Measurements from ENCODE around the gene PRDM7.

The PRDM7 gene

GRCh38 chr16:90084215-90084950 is 7.3 kb upstream of the PRDM7 start:
- no peak for TF ChIP-seq SPI1 (IDR thresholded peaks at IDR 0.05; ENCODE audit: low read depth, low read length)
- no peak for TF ChIP-seq PAX5 (IDR thresholded peaks at IDR 0.05; ENCODE audit: insufficient read depth, low read length, severe bottlenecking)
- no peak for TF ChIP-seq POLR2A (IDR thresholded peaks at IDR 0.05; ENCODE audit: low read depth, low read length)
- TF ChIP-seq POU2F2 (IDR thresholded peaks at IDR 0.05; ENCODE audit: low read depth, low read length): no peak
- no peak for TF ChIP-seq TAF1 (IDR thresholded peaks at IDR 0.05; ENCODE audit: low read depth, low read length)
- TF ChIP-seq POLR2AphosphoS5 (IDR thresholded peaks at IDR 0.05; ENCODE audit: low read depth, low read length): no peak
- DNase-seq (ENCODE audit: insufficient read length, low spot score): no peak
- no peak for FAIRE-seq

DNA sequence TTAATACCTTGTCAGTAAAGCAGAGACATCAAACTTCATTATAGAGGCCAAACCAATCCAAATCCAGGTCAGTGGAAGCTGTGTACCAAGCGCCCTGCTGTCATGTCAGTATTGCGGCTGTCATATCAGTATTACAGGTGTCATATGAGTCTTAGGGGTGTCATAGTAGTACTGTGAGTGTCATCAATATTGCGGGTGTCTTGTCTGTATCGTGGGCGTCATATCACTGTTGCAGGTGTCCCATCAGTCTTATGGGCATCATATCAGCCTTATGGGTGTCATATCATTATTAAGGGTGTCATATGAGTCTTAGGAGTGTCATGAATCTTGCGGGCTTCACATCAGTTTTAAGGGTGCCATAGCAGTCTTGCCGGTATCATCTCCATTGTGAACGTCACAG is 6.0 kb upstream of the PRDM7 start:
- no peak for DNase-seq (ENCODE audit: insufficient read length, low spot score)
- FAIRE-seq: no peak
- TF ChIP-seq SPI1 (IDR thresholded peaks at IDR 0.05; ENCODE audit: low read depth, low read length): no peak
- TF ChIP-seq POU2F2 (IDR thresholded peaks at IDR 0.05; ENCODE audit: low read depth, low read length): no peak
- no peak for TF ChIP-seq TAF1 (IDR thresholded peaks at IDR 0.05; ENCODE audit: low read depth, low read length)
- TF ChIP-seq PAX5 (IDR thresholded peaks at IDR 0.05; ENCODE audit: insufficient read depth, low read length, severe bottlenecking): no peak
- no peak for TF ChIP-seq POLR2AphosphoS5 (IDR thresholded peaks at IDR 0.05; ENCODE audit: low read depth, low read length)
- TF ChIP-seq POLR2A (IDR thresholded peaks at IDR 0.05; ENCODE audit: low read depth, low read length): no peak

- no peak for TF ChIP-seq POLR2A (IDR thresholded peaks at IDR 0.05; ENCODE audit: low read depth, low read length)
- no peak for TF ChIP-seq POU2F2 (IDR thresholded peaks at IDR 0.05; ENCODE audit: low read depth, low read length)
- no peak for TF ChIP-seq SPI1 (IDR thresholded peaks at IDR 0.05; ENCODE audit: low read depth, low read length)
- TF ChIP-seq TAF1 (IDR thresholded peaks at IDR 0.05; ENCODE audit: low read depth, low read length): no peak
- TF ChIP-seq PAX5 (IDR thresholded peaks at IDR 0.05; ENCODE audit: insufficient read depth, low read length, severe bottlenecking): no peak
- no peak for TF ChIP-seq POLR2AphosphoS5 (IDR thresholded peaks at IDR 0.05; ENCODE audit: low read depth, low read length)
- FAIRE-seq (no peak), DNase-seq (ENCODE audit: insufficient read length, low spot score) (no peak)
Measured at GRCh38 chr16:90081606-90081970, 4.5 kb upstream of the PRDM7 start.

GRCh38 chr16:90078579-90078895 is 1.4 kb upstream of the PRDM7 start:
- no peak for FAIRE-seq

DNA sequence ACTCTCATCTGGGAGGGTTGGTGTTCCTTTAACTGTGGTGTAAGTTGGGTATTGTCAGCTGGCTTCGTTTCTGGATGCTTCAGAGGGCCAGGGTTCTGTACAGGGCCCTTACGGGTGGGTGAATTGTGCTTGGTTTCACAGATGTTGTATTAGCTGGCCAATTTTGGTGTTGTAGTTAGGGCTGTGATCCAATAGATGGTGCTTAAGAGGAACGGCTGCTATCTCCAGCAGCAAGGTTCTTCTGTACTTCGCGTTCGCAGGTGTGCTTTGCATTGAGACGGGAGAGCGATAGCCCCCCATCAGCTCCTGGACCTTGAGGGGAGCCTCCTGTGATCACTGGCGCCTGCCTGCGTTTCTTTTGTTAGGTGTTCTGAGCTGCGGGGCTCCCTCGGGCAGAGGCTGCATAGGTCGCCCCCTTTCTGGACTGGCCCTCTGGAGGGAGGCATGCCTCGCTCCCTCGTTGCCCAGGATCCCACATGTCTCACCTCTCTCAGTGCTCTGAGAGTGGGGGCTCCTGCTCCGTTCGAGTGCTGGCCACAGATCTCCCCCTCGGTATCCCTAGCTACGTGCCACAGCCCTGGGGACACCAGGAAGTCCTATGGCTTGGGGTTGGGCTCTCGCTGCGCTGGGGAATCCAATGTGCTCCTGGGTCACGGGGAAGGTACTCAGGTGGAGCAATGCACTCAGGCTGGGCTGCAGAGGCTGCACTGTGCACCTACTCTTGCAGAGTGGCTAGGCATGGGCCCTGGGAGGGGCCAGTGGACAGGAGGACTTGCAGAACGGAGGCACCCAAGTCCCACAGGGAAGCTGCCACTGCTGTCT is 837 bp upstream of the PRDM7 start:
- FAIRE-seq: peak; percentile 66
- TF ChIP-seq TAF1 (IDR thresholded peaks at IDR 0.05; ENCODE audit: low read depth, low read length) (no peak), POLR2AphosphoS5 (IDR thresholded peaks at IDR 0.05; ENCODE audit: low read depth, low read length) (no peak), PAX5 (IDR thresholded peaks at IDR 0.05; ENCODE audit: insufficient read depth, low read length, severe bottlenecking) (no peak), SPI1 (IDR thresholded peaks at IDR 0.05; ENCODE audit: low read depth, low read length) (no peak), POU2F2 (IDR thresholded peaks at IDR 0.05; ENCODE audit: low read depth, low read length) (no peak), POLR2A (IDR thresholded peaks at IDR 0.05; ENCODE audit: low read depth, low read length) (no peak)

More at GRCh38 chr16:90078579-90078895, 1.4 kb upstream of the PRDM7 start:
- DNase-seq (ENCODE audit: insufficient read length, low spot score): no peak
- TF ChIP-seq PAX5 (IDR thresholded peaks at IDR 0.05; ENCODE audit: insufficient read depth, low read length, severe bottlenecking): no peak
- no peak for TF ChIP-seq TAF1 (IDR thresholded peaks at IDR 0.05; ENCODE audit: low read depth, low read length)
- no peak for TF ChIP-seq POLR2A (IDR thresholded peaks at IDR 0.05; ENCODE audit: low read depth, low read length)
- TF ChIP-seq SPI1 (IDR thresholded peaks at IDR 0.05; ENCODE audit: low read depth, low read length): no peak
- no peak for TF ChIP-seq POLR2AphosphoS5 (IDR thresholded peaks at IDR 0.05; ENCODE audit: low read depth, low read length)
- TF ChIP-seq POU2F2 (IDR thresholded peaks at IDR 0.05; ENCODE audit: low read depth, low read length): no peak

GRCh38 chr16:90072442-90073105 is 4.6 kb downstream of the PRDM7 start:
- TF ChIP-seq PAX5 (IDR thresholded peaks at IDR 0.05; ENCODE audit: insufficient read depth, low read length, severe bottlenecking): no peak
- no peak for TF ChIP-seq SPI1 (IDR thresholded peaks at IDR 0.05; ENCODE audit: low read depth, low read length)
- TF ChIP-seq POLR2A (IDR thresholded peaks at IDR 0.05; ENCODE audit: low read depth, low read length): no peak
- no peak for TF ChIP-seq POU2F2 (IDR thresholded peaks at IDR 0.05; ENCODE audit: low read depth, low read length)
- TF ChIP-seq TAF1 (IDR thresholded peaks at IDR 0.05; ENCODE audit: low read depth, low read length): no peak
- TF ChIP-seq POLR2AphosphoS5 (IDR thresholded peaks at IDR 0.05; ENCODE audit: low read depth, low read length): no peak

More for the DNA sequence above, 837 bp upstream of the PRDM7 start:
- peak; percentile 29 for DNase-seq (ENCODE audit: insufficient read length, low spot score)

DNA sequence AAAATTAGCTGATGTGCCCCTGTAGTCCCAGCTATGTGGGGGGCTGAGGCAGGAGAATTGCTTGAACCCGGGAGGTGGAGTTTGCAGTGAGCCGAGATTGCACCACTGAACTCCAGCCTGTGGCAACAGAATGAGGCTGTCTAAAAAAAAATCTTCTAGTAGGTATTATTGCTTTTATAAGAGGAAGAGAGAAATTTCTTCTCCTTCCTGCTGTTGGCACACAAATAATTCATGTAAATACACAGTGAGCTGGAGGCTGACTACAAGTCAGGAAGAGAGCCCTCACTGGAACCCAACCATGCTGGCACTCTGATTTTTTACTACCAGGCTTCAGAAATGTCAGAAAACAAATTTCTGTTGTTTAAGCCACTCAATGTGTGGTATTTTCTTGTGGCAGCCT is 6.7 kb downstream of the PRDM7 start:
- no peak for FAIRE-seq
- no peak for TF ChIP-seq PAX5 (IDR thresholded peaks at IDR 0.05; ENCODE audit: insufficient read depth, low read length, severe bottlenecking)
- TF ChIP-seq POU2F2 (IDR thresholded peaks at IDR 0.05; ENCODE audit: low read depth, low read length): no peak
- TF ChIP-seq TAF1 (IDR thresholded peaks at IDR 0.05; ENCODE audit: low read depth, low read length): no peak
- TF ChIP-seq POLR2A (IDR thresholded peaks at IDR 0.05; ENCODE audit: low read depth, low read length): no peak
- TF ChIP-seq POLR2AphosphoS5 (IDR thresholded peaks at IDR 0.05; ENCODE audit: low read depth, low read length): no peak
- no peak for TF ChIP-seq SPI1 (IDR thresholded peaks at IDR 0.05; ENCODE audit: low read depth, low read length)
- no peak for DNase-seq (ENCODE audit: insufficient read length, low spot score)

More at GRCh38 chr16:90072442-90073105, 4.6 kb downstream of the PRDM7 start:
- DNase-seq (ENCODE audit: insufficient read length, low spot score): no peak
- no peak for FAIRE-seq

DNA sequence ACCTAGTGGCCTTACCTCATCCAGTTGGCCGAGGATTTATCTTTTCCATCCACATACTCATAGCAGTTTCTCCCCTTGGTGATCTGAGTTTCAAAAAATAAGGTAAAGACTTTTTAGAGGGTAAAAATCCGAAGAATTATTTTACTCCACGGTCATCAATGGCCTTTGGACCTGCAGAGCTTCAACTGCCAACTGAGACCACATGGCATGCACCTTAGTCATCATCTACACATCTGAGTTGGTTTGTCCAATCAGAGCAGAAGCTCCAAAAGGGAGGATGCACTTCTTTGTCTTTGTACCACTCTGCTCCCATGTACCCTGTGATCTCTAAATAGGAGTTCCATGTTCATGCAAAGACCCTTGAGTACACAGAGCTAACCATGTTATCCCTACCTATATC is 15.7 kb downstream of the PRDM7 start:
- FAIRE-seq (no peak), DNase-seq (ENCODE audit: insufficient read length, low spot score) (no peak)
- TF ChIP-seq SPI1 (IDR thresholded peaks at IDR 0.05; ENCODE audit: low read depth, low read length) (no peak), TAF1 (IDR thresholded peaks at IDR 0.05; ENCODE audit: low read depth, low read length) (no peak), POLR2AphosphoS5 (IDR thresholded peaks at IDR 0.05; ENCODE audit: low read depth, low read length) (no peak), POU2F2 (IDR thresholded peaks at IDR 0.05; ENCODE audit: low read depth, low read length) (no peak), POLR2A (IDR thresholded peaks at IDR 0.05; ENCODE audit: low read depth, low read length) (no peak), PAX5 (IDR thresholded peaks at IDR 0.05; ENCODE audit: insufficient read depth, low read length, severe bottlenecking) (no peak)
